Heart right ventricle (tissue), 16 donors: ENCODE measurements around the gene TMEM62. TPM values are rescaled to one million over a fixed set of nuclear protein-coding genes. Genes with fewer than 3 reads are reported as not detected.

ENCODE experiments used
- ATAC-seq, 8 donors: fragments of 200-7000 bp; cut with Tn5 transposase; one replicate each; pipeline ENCODE4 v1.9.1; 2020; ENCODE audit warnings: mild to moderate bottlenecking in 8 of 8, moderate library complexity in 8 of 8, moderate number of reproducible peaks in 1 of 8
- DNase-seq, 2 donors: peaks; one replicate each; pipeline ENCODE4 v3.0.0-alpha.2; 2020
- H3K27ac ChIP-seq, 10 donors: fragments of 200-600 bp; sonication (generic) in 2 of 10; one replicate each; pipeline versions ENCODE4 v1.5.0 to v1.8.0; 2020 to 2022; ENCODE audit warnings: mild to moderate bottlenecking in 3 of 10
- H3K27me3 ChIP-seq, 7 donors: fragments of 200-600 bp; one replicate each; pipeline ENCODE4 v1.8.0; 2021 to 2022; ENCODE audit warnings: mild to moderate bottlenecking in 2 of 7
- H3K36me3 ChIP-seq, 9 donors: fragments of 200-600 bp; sonication (generic) in 1 of 9; one replicate each; pipeline versions ENCODE4 v1.5.0 to v1.8.0; 2020 to 2022; ENCODE audit warnings: mild to moderate bottlenecking in 2 of 9
- H3K4me1 ChIP-seq, 9 donors: fragments of 200-600 bp; sonication (generic) in 1 of 9; one replicate each; pipeline versions ENCODE4 v1.5.0 to v1.8.0; 2020 to 2022; ENCODE audit warnings: mild to moderate bottlenecking in 4 of 9
- H3K4me3 ChIP-seq, 10 donors: fragments of 200-600 bp; sonication (generic) in 2 of 10; one replicate each; pipeline versions ENCODE4 v1.5.0 to v1.8.0; 2020 to 2022; ENCODE audit warnings: mild to moderate bottlenecking in 7 of 10, moderate library complexity in 2 of 10
- H3K9me3 ChIP-seq, 11 donors: fragments of 200-600 bp in 10 of 11; sonication (generic) in 2 of 11; one replicate each; pipeline versions ENCODE4 v1.5.0 to v1.8.0; 2013 to 2022; ENCODE audit warnings: mild to moderate bottlenecking in 2 of 11, control low read depth in 1 of 11, moderate library complexity in 1 of 11
- CTCF ChIP-seq, 9 donors: fragments of 200-600 bp; sonication (generic) in 2 of 9; IDR thresholded peaks; one replicate each; pipeline versions ENCODE4 v1.5.0 to v1.8.0; 2021 to 2022; ENCODE audit warnings: antibody characterized with exemption in 9 of 9, mild to moderate bottlenecking in 5 of 9, moderate library complexity in 1 of 9
- WGBS, 2 donors: extraction: QIAGEN DNeasy Blood & Tissue Kit; methylation state at CpG; one replicate each; pipeline ENCODE4 v1.1.7; 2013; ENCODE audit warnings: inconsistent platforms in 1 of 2; 5-methylcytosine and 5-hydroxymethylcytosine counted together
- intact Hi-C, 10 donors: fragments of 100-400 bp; cut with DNase I; formaldehyde crosslinking; loops; one replicate each; pipeline versions ENCODE4 v1.11.1 to v1.14.2; 2022
- polyA plus RNA-seq, 2 donors: library from polyadenylated mRNA; stranded (reverse); fragments of 200-250 nt; gene quantifications; one replicate each; pipeline ENCODE4 v1.2.3, GENCODE V29; 2013
- total RNA-seq, 10 donors: library from RNA; stranded (reverse); fragmentation: NEBNext Ultra II Directional in 3 of 10; extraction: Animal tissue kit (Norgen Biotek cat#: 25700) in 3 of 10; gene quantifications; one replicate each; pipeline versions ENCODE4 v1.2.1 to v1.2.4, GENCODE V29; 2021 to 2023
- donor health status: Arrhythmogenic right ventricular cardiomyopathy.
- donor health status: ischemic (EF 13 %, LVEDD 7.1; RV severe dilation, severe dysfunction).
- donor health status: healthy with polysubstance abuse.
- donor health status: DM: no; HTN: yes; CAD: no.
- donor health status: DM: no; HTN: no; CAD: no.
- donor health status: ischemic (EF 25% LVEDD 6.9; RV normal size, moderate dysfunction).
- donor health status: ischemic (EF 25% LVEDD 5.7; RV mildly dilated, moderate dysfunction).
- donor health status: healthy.
- donor health status: DM: yes; HTN: yes; CAD: no.
- donor health status: Ischemic cardiomyopathy.
- donor health status: ischemic (EF 35%, LVEDD 5.7; RV mildly dilated, moderate dysfunction).
- donor health status: nonischemic (EF 11% LVEDD 7.7; RV severe dilation, severe dysfunction).
- donor health status: DM: yes; HTN: yes; CAD: no.
- donor health status: PGD.
- donor health status: ischemic (EF 29% LVEDD 5.4; RV normal size, mild dysfunction).
- donor health status: nonischemic (EF 23%, LVEDD 6.1; RV moderate dilation, normal function).

The TMEM62 gene
- total and polyA plus RNA-seq, 12 donors = 7.6 to 13.9 (median 11.7) TPM

GRCh38 chr15:43096411-43096810, 37.0 kb upstream of the TMEM62 start:
- H3K27ac ChIP-seq = no peak overlapping the region
- no peak for TF ChIP-seq CTCF (IDR thresholded peaks at IDR 0.05)
- peaks cover 0 to 43% (median 17%) of the 10 kb centered on the region in 9 donors for H3K4me1 ChIP-seq
- peaks cover 0 to 40% (median 0%) of the 10 kb centered on the region in 9 donors for H3K36me3 ChIP-seq
- WGBS, 2 donors = 94 to 95% methylated on average over 6 of the region's 6 CpGs
- H3K27me3 ChIP-seq = no peaks in the 10 kb centered on the region
- DNase-seq (no peak), ATAC-seq (no peak)
- intact Hi-C loops = no loop called here
- no peak overlapping the region for H3K4me3 ChIP-seq
- H3K9me3 ChIP-seq = no peaks in the 10 kb centered on the region

GRCh38 chr15:43099105-43099845, 34.1 kb upstream of the TMEM62 start:
- WGBS, 2 donors = 97% methylated on average over 10 of the region's 10 CpGs
- ATAC-seq = no peak
- no peak overlapping the region for H3K27ac ChIP-seq
- no peak overlapping the region for H3K4me3 ChIP-seq
- no peaks in the 10 kb centered on the region for H3K27me3 ChIP-seq
- H3K9me3 ChIP-seq = no peaks in the 10 kb centered on the region
- no peak for DNase-seq
- H3K4me1 ChIP-seq = peaks cover 0 to 46% (median 25%) of the 10 kb centered on the region in 9 donors
- TF ChIP-seq CTCF (IDR thresholded peaks at IDR 0.05) = no peak
- intact Hi-C loops = no loop called here
- H3K36me3 ChIP-seq = peaks cover 0 to 45% (median 0%) of the 10 kb centered on the region in 9 donors

GRCh38 chr15:43100971-43101370, 32.4 kb upstream of the TMEM62 start:
- Histone ChIP-seq H3K9me3 (no peaks in the 10 kb centered on the region), H3K4me3 (no peak overlapping the region), H3K27me3 (no peaks in the 10 kb centered on the region), H3K36me3 (peaks cover 0 to 45% (median 0%) of the 10 kb centered on the region in 9 donors), H3K4me1 (peaks cover 0 to 40% (median 26%) of the 10 kb centered on the region in 9 donors), H3K27ac (no peak overlapping the region)
- intact Hi-C loops = loop anchor here in 1 of 10 donors (10.0 kb wide), 1 partner anchor 84 kb away; the partner anchor contains the start of gene CCNDBP1
- DNase-seq (no peak), ATAC-seq (no peak)
- no peak for TF ChIP-seq CTCF (IDR thresholded peaks at IDR 0.05)

- 92 to 100% methylated on average over 1 of the region's 1 CpG for WGBS, 2 donors
- Histone ChIP-seq H3K27me3 (no peaks in the 10 kb centered on the region), H3K27ac (no peak overlapping the region), H3K36me3 (peaks cover 0 to 40% (median 0%) of the 10 kb centered on the region in 9 donors), H3K4me3 (no peak overlapping the region), H3K9me3 (no peaks in the 10 kb centered on the region), H3K4me1 (peaks cover 3 to 40% (median 32%) of the 10 kb centered on the region in 9 donors)
- TF ChIP-seq CTCF (IDR thresholded peaks at IDR 0.05) = no peak
- ATAC-seq (no peak), DNase-seq (no peak)
- intact Hi-C loops = loop anchor here in 1 of 10 donors (10.0 kb wide), 1 partner anchor 83 kb away; the partner anchor contains the start of gene CCNDBP1
Measured at GRCh38 chr15:43102187-43102586, 31.2 kb upstream of the TMEM62 start.
